ENCODE data around the gene SLC17A7. TPM values are rescaled to one million over a fixed set of nuclear protein-coding genes. Genes with fewer than 3 reads are reported as not detected.

Gene SLC17A7
- total RNA-seq, 2 donors from 2014 or later: 0.59 to 0.67 TPM

DNA sequence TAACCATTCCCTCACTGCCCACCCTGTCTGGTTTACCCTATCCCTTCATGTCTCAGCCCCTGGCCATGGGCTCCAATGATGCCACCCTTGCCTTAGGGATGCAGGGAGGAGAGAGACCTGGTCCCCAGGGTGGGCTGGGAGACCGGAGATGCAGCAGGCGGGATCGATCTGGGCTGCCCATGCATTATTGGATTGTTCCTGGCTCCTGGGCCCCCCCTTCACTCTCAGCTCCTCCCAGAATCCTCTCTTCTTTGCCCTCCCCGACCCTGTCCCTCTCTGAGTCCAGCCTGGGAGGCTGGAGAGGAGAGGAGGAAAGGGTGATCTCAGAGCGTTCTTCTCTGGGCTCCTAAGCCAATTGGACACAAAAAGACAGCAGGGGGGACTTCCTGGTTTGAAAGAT, 47.4 kb downstream of the SLC17A7 start:
- TF ChIP-seq, protein P1, sequence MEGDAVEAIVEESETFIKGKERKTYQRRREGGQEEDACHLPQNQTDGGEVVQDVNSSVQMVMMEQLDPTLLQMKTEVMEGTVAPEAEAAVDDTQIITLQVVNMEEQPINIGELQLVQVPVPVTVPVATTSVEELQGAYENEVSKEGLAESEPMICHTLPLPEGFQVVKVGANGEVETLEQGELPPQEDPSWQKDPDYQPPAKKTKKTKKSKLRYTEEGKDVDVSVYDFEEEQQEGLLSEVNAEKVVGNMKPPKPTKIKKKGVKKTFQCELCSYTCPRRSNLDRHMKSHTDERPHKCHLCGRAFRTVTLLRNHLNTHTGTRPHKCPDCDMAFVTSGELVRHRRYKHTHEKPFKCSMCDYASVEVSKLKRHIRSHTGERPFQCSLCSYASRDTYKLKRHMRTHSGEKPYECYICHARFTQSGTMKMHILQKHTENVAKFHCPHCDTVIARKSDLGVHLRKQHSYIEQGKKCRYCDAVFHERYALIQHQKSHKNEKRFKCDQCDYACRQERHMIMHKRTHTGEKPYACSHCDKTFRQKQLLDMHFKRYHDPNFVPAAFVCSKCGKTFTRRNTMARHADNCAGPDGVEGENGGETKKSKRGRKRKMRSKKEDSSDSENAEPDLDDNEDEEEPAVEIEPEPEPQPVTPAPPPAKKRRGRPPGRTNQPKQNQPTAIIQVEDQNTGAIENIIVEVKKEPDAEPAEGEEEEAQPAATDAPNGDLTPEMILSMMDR (IDR thresholded peaks at IDR 0.05): no peak
- H3K4me3 ChIP-seq: no peak overlapping the region
- no peaks in the 10 kb centered on the region for H3K36me3 ChIP-seq
- H3K27me3 ChIP-seq: no peaks in the 10 kb centered on the region
- no peaks in the 10 kb centered on the region for H3K9me3 ChIP-seq
- DNase-seq (ENCODE audit: low spot score): no peak
- H3K4me1 ChIP-seq: no peaks in the 10 kb centered on the region
- no peak overlapping the region for H3K27ac ChIP-seq

DNA sequence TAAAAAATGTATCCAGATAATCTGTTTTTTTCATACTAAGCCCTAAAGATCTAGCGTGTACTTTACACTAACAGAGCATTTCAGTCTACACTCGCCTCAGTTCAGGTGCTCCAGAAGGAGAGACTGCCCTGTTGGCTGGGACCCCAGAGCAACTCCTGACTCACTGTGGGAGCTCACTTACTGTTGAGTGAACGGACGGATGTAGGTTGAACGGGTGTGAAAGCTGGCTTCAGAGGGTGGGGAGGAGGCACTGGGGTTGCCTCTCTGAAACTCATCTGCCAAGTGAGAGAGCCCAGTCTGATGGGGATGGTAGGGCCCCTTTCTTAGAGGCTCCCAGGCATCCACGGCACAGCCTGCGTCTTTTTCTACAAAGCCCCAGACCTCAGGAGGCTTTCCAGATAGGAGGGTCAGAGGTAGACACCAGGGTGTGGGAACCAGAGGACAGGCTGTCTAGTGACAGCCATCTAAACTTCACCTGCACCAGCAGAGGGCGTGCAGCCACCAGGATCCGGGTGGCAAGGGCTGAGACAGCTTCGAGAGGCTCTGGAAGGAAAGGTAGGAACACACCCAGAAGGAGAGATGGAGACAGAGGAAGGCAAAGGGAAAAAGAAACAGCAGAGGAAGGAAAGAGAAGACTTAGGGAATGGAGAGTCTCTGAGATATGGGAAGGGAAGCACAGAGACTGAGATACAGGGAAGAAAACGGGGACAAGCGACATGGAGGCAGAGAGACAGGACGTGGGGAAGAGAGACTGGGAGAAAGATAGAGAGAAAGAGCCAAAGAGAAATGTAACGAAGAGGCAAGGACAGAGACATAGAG, 49.5 kb downstream of the SLC17A7 start:
- Histone ChIP-seq H3K27ac (no peak overlapping the region), H3K9me3 (no peaks in the 10 kb centered on the region), H3K36me3 (no peaks in the 10 kb centered on the region), H3K4me3 (no peak overlapping the region), H3K4me1 (peaks cover 0 to 4% of the 10 kb centered on the region in 2 donors), H3K27me3 (no peaks in the 10 kb centered on the region)
- DNase-seq (ENCODE audit: low spot score): peak; percentile 63
- TF ChIP-seq, protein P1 (IDR thresholded peaks at IDR 0.05): peak; percentile 81 to 82

DNA sequence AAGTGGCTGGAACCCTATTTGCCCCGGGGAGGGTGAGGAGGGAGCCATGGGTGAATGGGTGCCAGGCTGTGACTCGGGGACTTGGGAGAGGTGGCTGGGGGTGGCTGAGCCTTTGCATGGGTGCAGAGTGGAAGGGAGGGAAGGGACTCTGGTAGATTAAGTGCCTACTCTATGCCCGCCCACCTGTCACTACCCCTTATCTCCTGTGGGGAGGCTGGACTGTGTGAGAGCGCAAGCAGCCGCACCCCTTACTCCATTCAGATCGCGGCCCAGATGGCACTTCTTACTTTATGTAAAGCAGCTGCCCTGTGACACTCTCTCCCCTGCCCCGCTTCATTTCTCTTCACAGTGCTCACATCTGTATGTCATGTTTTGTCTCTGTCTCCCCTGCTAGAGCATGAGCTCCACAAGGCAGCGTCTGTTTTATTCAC, 50.4 kb downstream of the SLC17A7 start:
- no peaks in the 10 kb centered on the region for H3K36me3 ChIP-seq
- H3K9me3 ChIP-seq: no peaks in the 10 kb centered on the region
- no peak overlapping the region for H3K27ac ChIP-seq
- no peaks in the 10 kb centered on the region for H3K27me3 ChIP-seq
- TF ChIP-seq, protein P1 (IDR thresholded peaks at IDR 0.05): no peak
- H3K4me1 ChIP-seq: peaks cover 0 to 4% of the 10 kb centered on the region in 2 donors
- no peak for DNase-seq (ENCODE audit: low spot score)
- H3K4me3 ChIP-seq: no peak overlapping the region

DNA sequence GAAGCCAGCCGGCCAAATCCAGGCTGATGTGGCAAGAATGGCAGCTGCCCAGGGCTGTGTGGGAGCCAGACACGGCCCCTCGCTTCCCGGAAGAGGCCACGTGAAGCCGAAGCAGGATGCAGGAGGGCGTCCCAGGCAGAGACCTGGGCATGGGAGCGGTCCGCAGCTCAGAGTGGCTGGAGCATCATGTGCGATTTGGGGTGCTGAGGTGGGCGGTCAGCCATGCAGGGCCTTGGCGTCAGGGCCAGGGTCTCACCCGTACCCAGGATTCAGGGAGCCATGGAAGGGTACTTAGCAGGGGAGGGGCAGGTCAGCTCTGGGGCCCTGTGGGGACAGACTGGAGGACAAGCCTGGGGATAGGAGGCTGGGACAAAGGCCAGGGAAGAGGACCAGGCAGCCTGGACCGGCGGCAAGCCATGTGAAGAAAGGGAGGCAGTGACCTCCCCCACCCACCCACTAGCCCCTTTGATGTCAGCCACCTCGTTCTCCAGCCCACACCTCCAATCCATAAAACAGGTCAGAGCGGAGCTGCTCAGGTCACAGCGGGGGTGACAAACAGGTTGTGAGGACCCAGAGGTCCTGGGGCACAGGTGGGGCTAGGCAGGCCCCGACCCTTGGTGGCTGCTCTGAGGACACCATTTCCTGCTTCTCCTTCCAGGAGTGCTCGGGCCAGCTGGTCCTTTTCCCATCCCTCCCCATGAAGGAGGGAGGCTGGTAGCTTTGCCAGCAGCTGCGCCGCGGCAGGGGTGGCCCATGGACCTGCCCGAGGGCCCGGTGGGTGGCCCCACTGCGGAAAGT, 51.0 kb downstream of the SLC17A7 start:
- Histone ChIP-seq H3K4me1 (peaks cover 0 to 4% of the 10 kb centered on the region in 2 donors), H3K9me3 (no peaks in the 10 kb centered on the region), H3K27ac (no peak overlapping the region), H3K36me3 (no peaks in the 10 kb centered on the region), H3K4me3 (no peak overlapping the region), H3K27me3 (no peaks in the 10 kb centered on the region)
- TF ChIP-seq, protein P1 (IDR thresholded peaks at IDR 0.05): no peak
- no peak for DNase-seq (ENCODE audit: low spot score)

DNA sequence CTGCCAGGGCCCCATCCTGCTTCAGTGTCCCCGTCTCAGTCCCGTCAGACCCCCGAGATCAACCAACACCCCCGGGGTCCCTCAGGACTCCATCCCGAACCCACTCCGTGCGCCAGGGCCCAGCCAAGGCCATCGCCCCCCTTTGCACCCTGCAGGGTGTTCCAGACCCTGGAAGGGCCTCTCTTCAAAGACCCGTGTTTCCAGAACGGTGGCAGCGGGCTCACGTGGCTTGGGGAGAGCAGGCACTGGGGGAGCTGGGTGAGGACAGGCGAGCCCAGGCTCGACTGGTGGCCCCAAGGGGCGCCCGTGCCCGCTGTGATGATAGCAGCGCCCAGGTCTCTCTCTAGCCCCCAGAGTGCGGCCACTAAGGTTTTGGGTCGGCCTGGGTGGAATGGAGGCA, 51.9 kb downstream of the SLC17A7 start:
- H3K27me3 ChIP-seq: no peaks in the 10 kb centered on the region
- H3K36me3 ChIP-seq: no peaks in the 10 kb centered on the region
- DNase-seq (ENCODE audit: low spot score): no peak
- TF ChIP-seq, protein P1 (IDR thresholded peaks at IDR 0.05): no peak
- H3K4me3 ChIP-seq: no peak overlapping the region
- H3K27ac ChIP-seq: no peak overlapping the region
- H3K9me3 ChIP-seq: no peaks in the 10 kb centered on the region
- peaks cover 0 to 4% of the 10 kb centered on the region in 2 donors for H3K4me1 ChIP-seq
